ENCODE measurements around the gene RFX2.

RFX2 gene

GRCh38 chr19:6105444-6105843 is 4.9 kb downstream of the RFX2 start:
- Histone ChIP-seq H3K36me3 (ENCODE audit: control insufficient read depth, insufficient read depth, low read length) (no peaks in the 10 kb centered on the region), H3K27ac (ENCODE audit: low read length) (no peak overlapping the region), H3K27me3 (ENCODE audit: control insufficient read depth, insufficient read depth, low read length) (peaks cover 14% of the 10 kb centered on the region), H3K9me3 (ENCODE audit: control insufficient read depth, insufficient read depth, low read length) (no peaks in the 10 kb centered on the region), H3K4me1 (ENCODE audit: control insufficient read depth, insufficient read depth, low read length) (0 out of 2 replicates have a peak, but pooled peaks cover 1% of the 10 kb centered on the region), H3K4me3 (ENCODE audit: low read length) (no peak overlapping the region)
- WGBS (ENCODE audit: insufficient coverage, insufficient read length): no CpG with 5 or more reads among the region's 11 CpGs
- no peak for DNase-seq (ENCODE audit: low read depth, low spot score)

DNA sequence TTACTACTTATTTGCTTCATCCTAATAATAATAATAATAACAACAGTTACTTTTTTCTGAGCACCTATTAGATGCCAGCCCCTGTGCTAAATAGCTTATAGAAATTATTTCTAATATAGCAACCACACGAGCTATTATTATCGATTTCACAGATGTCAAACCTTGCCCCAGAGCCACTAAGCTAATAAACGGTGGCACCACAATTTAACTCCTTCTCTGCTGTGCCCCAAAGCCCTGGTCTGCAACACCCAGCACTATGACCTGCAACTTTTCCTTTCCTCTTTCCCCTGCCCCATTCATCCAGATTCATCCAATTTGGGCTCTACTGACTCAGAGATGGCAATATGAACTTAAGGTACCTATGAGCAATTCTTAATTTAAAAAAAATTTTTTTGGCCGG is 6.4 kb downstream of the RFX2 start:
- Histone ChIP-seq H3K4me1 (ENCODE audit: control insufficient read depth, insufficient read depth, low read length) (no peaks in the 10 kb centered on the region), H3K4me3 (ENCODE audit: low read length) (no peak overlapping the region), H3K36me3 (ENCODE audit: control insufficient read depth, insufficient read depth, low read length) (no peaks in the 10 kb centered on the region), H3K27me3 (ENCODE audit: control insufficient read depth, insufficient read depth, low read length) (peaks cover 5% of the 10 kb centered on the region; the same call in 1 of the 2 replicates), H3K9me3 (ENCODE audit: control insufficient read depth, insufficient read depth, low read length) (no peaks in the 10 kb centered on the region), H3K27ac (ENCODE audit: low read length) (no peak overlapping the region)
- no CpG with 5 or more reads among the region's 4 CpGs for WGBS (ENCODE audit: insufficient coverage, insufficient read length)
- no peak for DNase-seq (ENCODE audit: low read depth, low spot score)

DNA sequence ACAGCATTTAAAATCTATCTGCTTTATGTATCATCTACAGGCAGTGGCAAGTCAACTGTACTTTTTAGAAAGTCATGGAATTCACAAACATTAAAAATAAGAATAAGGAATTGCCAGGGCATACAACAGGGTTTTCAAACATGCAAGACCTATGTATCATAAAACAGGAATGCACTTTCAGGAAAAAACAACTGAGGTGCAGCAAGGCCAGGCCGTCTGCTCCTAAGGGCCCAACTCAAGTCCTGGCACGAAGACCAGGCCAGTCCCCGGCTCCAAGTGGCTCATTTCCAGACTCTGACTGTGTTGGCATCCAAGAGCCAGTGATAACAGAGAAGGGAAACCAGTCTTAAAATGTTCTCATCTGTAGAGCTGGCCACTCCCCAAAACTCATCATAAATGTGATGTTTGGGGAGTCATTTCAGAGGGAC is 7.1 kb downstream of the RFX2 start:
- Histone ChIP-seq H3K4me1 (ENCODE audit: control insufficient read depth, insufficient read depth, low read length) (no peaks in the 10 kb centered on the region), H3K36me3 (ENCODE audit: control insufficient read depth, insufficient read depth, low read length) (no peaks in the 10 kb centered on the region), H3K9me3 (ENCODE audit: control insufficient read depth, insufficient read depth, low read length) (no peaks in the 10 kb centered on the region), H3K4me3 (ENCODE audit: low read length) (no peak overlapping the region), H3K27ac (ENCODE audit: low read length) (no peak overlapping the region), H3K27me3 (ENCODE audit: control insufficient read depth, insufficient read depth, low read length) (no peaks in the 10 kb centered on the region; the same call in 1 of the 2 replicates)
- no CpG with 5 or more reads among the region's 3 CpGs for WGBS (ENCODE audit: insufficient coverage, insufficient read length)
- DNase-seq (ENCODE audit: low read depth, low spot score): no peak

DNA sequence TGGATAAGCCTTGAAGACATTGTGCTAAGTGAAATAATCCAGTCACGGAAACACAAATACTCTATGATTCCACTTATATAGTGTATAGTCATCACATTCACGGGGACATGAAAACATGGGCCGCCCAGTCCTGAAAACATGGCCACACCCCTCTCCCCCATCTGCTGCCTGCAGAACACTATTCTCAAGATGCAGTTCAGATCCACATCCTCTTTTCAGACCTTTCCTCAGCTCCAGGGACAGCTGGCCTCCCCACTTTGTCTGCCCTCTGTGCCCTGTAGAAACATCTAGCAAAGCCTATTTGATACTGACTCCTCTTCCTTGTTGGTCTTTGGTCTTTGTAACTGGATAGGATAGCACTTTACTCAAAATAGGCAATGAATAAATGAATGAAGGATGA is 8.3 kb downstream of the RFX2 start:
- no peak overlapping the region for H3K4me3 ChIP-seq (ENCODE audit: low read length)
- H3K27me3 ChIP-seq (ENCODE audit: control insufficient read depth, insufficient read depth, low read length): no peaks in the 10 kb centered on the region
- no CpG with 5 or more reads among the region's 3 CpGs for WGBS (ENCODE audit: insufficient coverage, insufficient read length)
- no peaks in the 10 kb centered on the region for H3K36me3 ChIP-seq (ENCODE audit: control insufficient read depth, insufficient read depth, low read length)
- H3K9me3 ChIP-seq (ENCODE audit: control insufficient read depth, insufficient read depth, low read length): no peaks in the 10 kb centered on the region
- no peak overlapping the region for H3K27ac ChIP-seq (ENCODE audit: low read length)
- DNase-seq (ENCODE audit: low read depth, low spot score): no peak
- H3K4me1 ChIP-seq (ENCODE audit: control insufficient read depth, insufficient read depth, low read length): no peaks in the 10 kb centered on the region

- no peaks in the 10 kb centered on the region for H3K27me3 ChIP-seq (ENCODE audit: control insufficient read depth, insufficient read depth, low read length)
- DNase-seq (ENCODE audit: low read depth, low spot score): no peak
- no peak overlapping the region for H3K27ac ChIP-seq (ENCODE audit: low read length)
- H3K9me3 ChIP-seq (ENCODE audit: control insufficient read depth, insufficient read depth, low read length): no peaks in the 10 kb centered on the region
- no peaks in the 10 kb centered on the region for H3K36me3 ChIP-seq (ENCODE audit: control insufficient read depth, insufficient read depth, low read length)
- WGBS (ENCODE audit: insufficient coverage, insufficient read length): no CpG with 5 or more reads among the region's 3 CpGs
- no peak overlapping the region for H3K4me3 ChIP-seq (ENCODE audit: low read length)
- H3K4me1 ChIP-seq (ENCODE audit: control insufficient read depth, insufficient read depth, low read length): no peaks in the 10 kb centered on the region
Measured at GRCh38 chr19:6101291-6101825, 8.9 kb downstream of the RFX2 start.

GRCh38 chr19:6100284-6100915 is 9.9 kb downstream of the RFX2 start:
- Histone ChIP-seq H3K4me1 (ENCODE audit: control insufficient read depth, insufficient read depth, low read length) (no peaks in the 10 kb centered on the region), H3K4me3 (ENCODE audit: low read length) (no peak overlapping the region), H3K9me3 (ENCODE audit: control insufficient read depth, insufficient read depth, low read length) (no peaks in the 10 kb centered on the region), H3K27ac (ENCODE audit: low read length) (no peak overlapping the region), H3K36me3 (ENCODE audit: control insufficient read depth, insufficient read depth, low read length) (no peaks in the 10 kb centered on the region), H3K27me3 (ENCODE audit: control insufficient read depth, insufficient read depth, low read length) (no peaks in the 10 kb centered on the region)
- no CpG with 5 or more reads among the region's 16 CpGs for WGBS (ENCODE audit: insufficient coverage, insufficient read length)
- DNase-seq (ENCODE audit: low read depth, low spot score): no peak

DNA sequence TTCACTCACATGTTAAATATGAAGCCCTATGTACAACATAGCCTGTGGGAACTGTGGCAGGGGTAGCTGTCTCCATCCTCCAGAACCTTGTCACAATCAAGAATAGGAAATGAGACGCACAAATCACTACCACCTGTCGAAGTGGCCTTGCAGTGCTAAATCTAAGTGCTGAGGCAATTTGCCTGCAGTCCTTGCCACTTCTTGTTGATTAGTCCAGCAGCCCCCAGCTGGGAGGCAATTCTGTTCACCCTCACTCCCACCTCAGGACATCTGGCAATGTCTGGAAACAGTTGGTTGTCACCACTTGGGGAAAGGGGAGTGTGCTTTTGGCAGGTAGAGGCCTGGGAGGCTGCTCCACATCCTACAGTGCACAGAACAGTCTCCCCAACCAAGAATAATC is 10.7 kb downstream of the RFX2 start:
- no peak overlapping the region for H3K27ac ChIP-seq (ENCODE audit: low read length)
- no peaks in the 10 kb centered on the region for H3K4me1 ChIP-seq (ENCODE audit: control insufficient read depth, insufficient read depth, low read length)
- no peaks in the 10 kb centered on the region for H3K36me3 ChIP-seq (ENCODE audit: control insufficient read depth, insufficient read depth, low read length)
- no CpG with 5 or more reads among the region's 2 CpGs for WGBS (ENCODE audit: insufficient coverage, insufficient read length)
- no peak overlapping the region for H3K4me3 ChIP-seq (ENCODE audit: low read length)
- H3K9me3 ChIP-seq (ENCODE audit: control insufficient read depth, insufficient read depth, low read length): no peaks in the 10 kb centered on the region
- no peaks in the 10 kb centered on the region for H3K27me3 ChIP-seq (ENCODE audit: control insufficient read depth, insufficient read depth, low read length)
- DNase-seq (ENCODE audit: low read depth, low spot score): no peak

- DNase-seq (ENCODE audit: low read depth, low spot score): no peak
- no peak overlapping the region for H3K27ac ChIP-seq (ENCODE audit: low read length)
- WGBS (ENCODE audit: insufficient coverage, insufficient read length): no CpG with 5 or more reads among the region's 4 CpGs
- H3K4me1 ChIP-seq (ENCODE audit: control insufficient read depth, insufficient read depth, low read length): no peaks in the 10 kb centered on the region
- H3K36me3 ChIP-seq (ENCODE audit: control insufficient read depth, insufficient read depth, low read length): no peaks in the 10 kb centered on the region
- H3K4me3 ChIP-seq (ENCODE audit: low read length): no peak overlapping the region
- H3K9me3 ChIP-seq (ENCODE audit: control insufficient read depth, insufficient read depth, low read length): no peaks in the 10 kb centered on the region
- H3K27me3 ChIP-seq (ENCODE audit: control insufficient read depth, insufficient read depth, low read length): no peaks in the 10 kb centered on the region
Measured at GRCh38 chr19:6099033-6099432, 11.3 kb downstream of the RFX2 start.

DNA sequence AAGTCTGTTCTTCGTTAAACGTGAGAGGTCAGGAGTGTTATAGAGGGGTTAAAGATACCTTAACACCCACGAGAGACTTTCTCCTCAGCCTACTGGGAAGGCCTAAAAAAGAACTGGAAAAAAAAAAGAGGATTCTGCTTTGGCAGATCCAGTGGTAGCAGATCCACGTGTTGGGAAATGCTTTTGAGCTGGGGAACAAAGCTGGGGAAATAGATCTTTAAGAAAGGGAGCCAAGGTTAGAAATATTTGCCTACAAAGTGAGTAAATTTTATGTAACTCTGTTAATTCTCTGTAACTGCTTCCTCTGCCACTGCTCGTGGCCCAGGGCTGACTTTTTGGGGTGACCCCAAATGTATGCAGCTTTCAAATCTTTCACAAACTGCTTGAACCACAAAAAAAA is 11.7 kb downstream of the RFX2 start:
- no peaks in the 10 kb centered on the region for H3K27me3 ChIP-seq (ENCODE audit: control insufficient read depth, insufficient read depth, low read length)
- no peak overlapping the region for H3K27ac ChIP-seq (ENCODE audit: low read length)
- no peaks in the 10 kb centered on the region for H3K9me3 ChIP-seq (ENCODE audit: control insufficient read depth, insufficient read depth, low read length)
- DNase-seq (ENCODE audit: low read depth, low spot score): no peak
- no peaks in the 10 kb centered on the region for H3K4me1 ChIP-seq (ENCODE audit: control insufficient read depth, insufficient read depth, low read length)
- no peak overlapping the region for H3K4me3 ChIP-seq (ENCODE audit: low read length)
- no peaks in the 10 kb centered on the region for H3K36me3 ChIP-seq (ENCODE audit: control insufficient read depth, insufficient read depth, low read length)
- WGBS (ENCODE audit: insufficient coverage, insufficient read length): no CpG with 5 or more reads among the region's 5 CpGs

GRCh38 chr19:6097911-6098310 is 12.4 kb downstream of the RFX2 start:
- no CpG with 5 or more reads among the region's 4 CpGs for WGBS (ENCODE audit: insufficient coverage, insufficient read length)
- Histone ChIP-seq H3K27ac (ENCODE audit: low read length) (no peak overlapping the region), H3K27me3 (ENCODE audit: control insufficient read depth, insufficient read depth, low read length) (no peaks in the 10 kb centered on the region), H3K4me1 (ENCODE audit: control insufficient read depth, insufficient read depth, low read length) (no peaks in the 10 kb centered on the region), H3K4me3 (ENCODE audit: low read length) (no peak overlapping the region), H3K9me3 (ENCODE audit: control insufficient read depth, insufficient read depth, low read length) (no peaks in the 10 kb centered on the region), H3K36me3 (ENCODE audit: control insufficient read depth, insufficient read depth, low read length) (no peaks in the 10 kb centered on the region)
- DNase-seq (ENCODE audit: low read depth, low spot score): no peak

DNA sequence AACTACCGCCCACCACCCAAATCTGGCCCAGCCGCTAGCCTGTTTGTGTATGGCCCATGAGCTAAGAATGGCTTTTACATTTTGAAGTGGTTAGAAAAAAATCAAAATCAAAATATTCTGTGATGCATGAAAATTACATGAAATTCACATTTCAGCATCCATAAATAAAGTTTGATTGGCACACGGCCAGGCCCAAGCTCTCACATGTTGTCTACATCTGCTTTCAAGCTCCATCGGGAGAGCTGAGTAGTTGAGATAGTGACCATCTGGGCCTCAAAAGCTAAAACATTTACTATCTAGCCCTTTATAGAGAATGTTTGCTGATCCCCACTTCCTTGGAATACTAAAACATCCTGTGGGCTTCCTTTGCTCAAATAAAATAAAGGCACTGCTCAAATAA is 14.5 kb downstream of the RFX2 start:
- no peaks in the 10 kb centered on the region for H3K4me1 ChIP-seq (ENCODE audit: control insufficient read depth, insufficient read depth, low read length)
- H3K27ac ChIP-seq (ENCODE audit: low read length): no peak overlapping the region
- H3K9me3 ChIP-seq (ENCODE audit: control insufficient read depth, insufficient read depth, low read length): no peaks in the 10 kb centered on the region
- DNase-seq (ENCODE audit: low read depth, low spot score): no peak
- H3K36me3 ChIP-seq (ENCODE audit: control insufficient read depth, insufficient read depth, low read length): no peaks in the 10 kb centered on the region
- no CpG with 5 or more reads among the region's 4 CpGs for WGBS (ENCODE audit: insufficient coverage, insufficient read length)
- H3K4me3 ChIP-seq (ENCODE audit: low read length): no peak overlapping the region
- no peaks in the 10 kb centered on the region for H3K27me3 ChIP-seq (ENCODE audit: control insufficient read depth, insufficient read depth, low read length)
